Duodenal mucosa (tissue), 2 donors: ENCODE results near the gene CCDC90B.
"Not testable (repeated sequence)": the region's sequence is repeated elsewhere in the genome, so short reads cannot be mapped to it uniquely, and the experiment has no call there.

Source experiments
- H3K27ac ChIP-seq: one replicate; pipeline ENCODE4 v1.7.0; 2013; ENCODE audit warnings: low read depth, low read length
- H3K27me3 ChIP-seq, 2 donors: one replicate each; pipeline ENCODE4 v1.7.0; 2013; ENCODE audit warnings: low read length in 2 of 2, control low read depth in 1 of 2; ENCODE audit not compliant: insufficient read depth in 2 of 2, control insufficient read depth in 1 of 2
- H3K36me3 ChIP-seq, 2 donors: one replicate each; pipeline ENCODE4 v1.7.0; 2013; ENCODE audit warnings: low read length in 2 of 2, control low read depth in 1 of 2; ENCODE audit not compliant: insufficient read depth in 2 of 2, control insufficient read depth in 1 of 2
- H3K4me1 ChIP-seq, 2 donors: one replicate each; pipeline ENCODE4 v1.7.0; 2013; ENCODE audit warnings: low read length in 2 of 2, control low read depth in 1 of 2; ENCODE audit not compliant: insufficient read depth in 2 of 2, control insufficient read depth in 1 of 2
- H3K4me3 ChIP-seq, 2 donors: one replicate each; pipeline ENCODE4 v1.7.0; 2013; ENCODE audit warnings: low read length in 2 of 2, low read depth in 1 of 2
- H3K9ac ChIP-seq, 2 donors: one replicate each; pipeline ENCODE4 v1.7.0; 2013; ENCODE audit warnings: low read length in 2 of 2, low read depth in 1 of 2
- H3K9me3 ChIP-seq, 2 donors: one replicate each; pipeline ENCODE4 v1.7.0; 2013; ENCODE audit warnings: low read length in 2 of 2, control low read depth in 1 of 2; ENCODE audit not compliant: control insufficient read depth in 1 of 2

The CCDC90B gene, protein sequence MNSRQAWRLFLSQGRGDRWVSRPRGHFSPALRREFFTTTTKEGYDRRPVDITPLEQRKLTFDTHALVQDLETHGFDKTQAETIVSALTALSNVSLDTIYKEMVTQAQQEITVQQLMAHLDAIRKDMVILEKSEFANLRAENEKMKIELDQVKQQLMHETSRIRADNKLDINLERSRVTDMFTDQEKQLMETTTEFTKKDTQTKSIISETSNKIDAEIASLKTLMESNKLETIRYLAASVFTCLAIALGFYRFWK

DNA sequence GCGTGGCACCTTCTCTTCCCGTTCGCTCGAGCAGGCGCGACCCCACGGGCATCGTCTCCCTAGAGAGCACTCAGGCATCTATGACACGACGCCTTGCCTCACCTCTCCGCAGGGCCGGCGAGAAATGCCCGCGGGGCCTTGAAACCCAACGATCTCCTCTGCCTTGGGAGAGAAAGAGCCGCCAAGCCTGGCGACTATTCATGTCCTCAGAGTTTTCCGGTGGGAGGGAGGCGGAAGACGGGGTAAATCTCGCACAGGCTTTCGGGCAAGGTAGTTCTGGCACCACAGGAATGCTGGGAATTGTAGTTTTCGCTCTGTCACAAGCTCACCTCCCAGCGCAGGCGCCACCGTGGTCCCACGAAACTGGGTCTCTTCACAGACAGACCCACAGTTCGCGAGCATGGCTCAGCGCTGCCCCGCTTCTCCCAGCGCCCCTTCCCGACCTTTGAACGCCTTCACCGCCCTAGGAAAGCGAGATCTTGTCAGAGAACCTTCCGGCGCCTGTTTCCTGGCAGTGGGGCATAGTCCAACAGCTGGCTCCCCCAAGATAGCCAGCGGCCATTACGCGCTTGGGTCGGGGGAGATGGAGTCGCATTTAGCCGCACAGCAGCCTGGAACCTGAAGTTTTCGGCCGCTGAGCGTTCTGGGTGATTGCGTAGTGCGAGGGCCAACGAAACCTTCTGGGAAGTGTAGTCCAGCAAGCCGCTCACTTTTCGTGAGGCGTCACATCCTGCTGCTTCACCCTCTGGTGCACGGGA lies at the start of gene CCDC90B:
Gene CCDC90B, minus strand, starts transcription at position 597 of the 758 bp plus-strand sequence. Its CDS starts 395 bp downstream, at position 202.
- Histone ChIP-seq H3K9ac (peak within 1 kb of the TSS; percentile 93 to 97), H3K36me3 (no peaks in the 10 kb centered on the region), H3K4me3 (peak within 1 kb of the TSS; percentile 93 to 95), H3K9me3 (no peaks in the 10 kb centered on the region), H3K4me1 (peaks cover 14 to 33% of the 10 kb centered on the region in 2 donors), H3K27me3 (no peaks in the 10 kb centered on the region), H3K27ac (peak within 1 kb of the TSS; percentile 98)

DNA sequence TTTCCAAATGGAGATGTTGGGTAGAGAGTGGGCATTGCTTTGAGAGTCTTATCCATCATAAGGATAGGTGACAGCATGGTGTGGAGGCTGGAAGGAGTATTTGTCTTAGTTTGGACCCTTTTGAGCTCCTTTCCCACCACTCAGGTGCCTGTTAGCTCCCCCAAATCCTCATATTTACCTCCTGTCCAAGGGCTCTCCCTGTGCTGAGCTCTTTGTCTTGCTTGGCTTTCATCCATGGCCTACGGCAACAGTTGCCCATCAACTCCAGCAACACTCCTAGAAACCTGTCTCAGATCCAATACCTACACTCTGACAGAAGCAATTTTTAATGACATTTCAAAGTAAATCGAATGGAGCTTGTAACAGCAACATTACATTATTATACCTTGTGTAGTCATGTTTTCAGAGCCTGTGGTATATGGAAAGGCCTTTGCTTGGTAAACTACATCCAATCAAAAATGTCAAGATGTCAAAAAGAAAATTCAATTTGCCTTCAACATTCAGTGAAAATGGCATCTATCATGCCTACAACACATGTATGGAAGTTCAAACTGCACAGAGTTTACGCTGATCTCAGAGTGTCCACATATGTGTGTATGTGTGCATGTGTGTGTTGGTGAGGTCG lies 49.4 kb upstream of the CCDC90B start:
- no peaks in the 10 kb centered on the region for H3K4me1 ChIP-seq
- no peaks in the 10 kb centered on the region for H3K27me3 ChIP-seq
- H3K9ac ChIP-seq = no peak overlapping the region
- no peak overlapping the region for H3K27ac ChIP-seq
- H3K36me3 ChIP-seq = no peaks in the 10 kb centered on the region
- H3K4me3 ChIP-seq = no peak overlapping the region
- H3K9me3 ChIP-seq = no peaks in the 10 kb centered on the region

DNA sequence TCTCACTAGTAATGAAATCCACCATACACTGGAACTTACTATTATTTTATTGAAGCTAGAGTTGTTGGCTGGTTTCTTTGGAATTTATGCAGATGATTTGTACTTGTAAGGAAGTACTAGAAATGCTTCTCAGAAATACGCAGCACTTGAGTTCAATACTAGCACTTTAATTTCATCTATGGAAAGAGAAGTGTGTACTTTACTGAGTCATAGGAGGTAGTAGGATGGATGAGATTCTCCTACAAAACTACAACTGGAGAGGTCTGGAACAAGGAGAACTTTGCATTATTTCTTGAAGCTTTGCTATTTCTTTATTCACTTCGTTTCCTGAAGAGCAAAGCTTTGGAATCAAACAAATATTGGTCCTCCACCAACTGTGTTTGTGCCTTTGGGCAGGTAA lies 44.1 kb upstream of the CCDC90B start:
- no peaks in the 10 kb centered on the region for H3K36me3 ChIP-seq
- H3K4me1 ChIP-seq = no peaks in the 10 kb centered on the region
- no peak overlapping the region for H3K4me3 ChIP-seq
- H3K27me3 ChIP-seq = no peaks in the 10 kb centered on the region
- H3K27ac ChIP-seq = no peak overlapping the region
- H3K9ac ChIP-seq = no peak overlapping the region
- H3K9me3 ChIP-seq = no peaks in the 10 kb centered on the region

DNA sequence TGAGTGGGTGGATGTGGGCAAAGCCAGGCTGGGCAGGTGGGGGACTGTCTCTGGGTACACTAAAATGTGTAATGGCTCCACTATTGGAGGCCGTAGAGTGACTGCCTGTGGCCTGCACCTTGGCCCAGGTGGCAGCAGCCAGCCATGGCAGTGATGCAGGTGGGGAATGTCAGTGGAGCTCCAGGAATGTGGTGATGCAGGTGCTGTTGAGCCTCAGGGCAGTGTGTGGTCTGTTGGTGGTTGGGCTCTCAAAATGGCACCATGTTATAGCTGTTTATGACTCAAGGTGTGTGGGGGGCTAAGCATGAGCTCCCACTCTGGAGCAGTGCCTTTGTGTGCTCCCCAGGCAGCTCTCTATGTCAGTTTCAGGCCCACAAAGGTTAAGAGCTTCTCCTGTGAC lies 40.2 kb upstream of the CCDC90B start:
- Histone ChIP-seq H3K9me3 (no peaks in the 10 kb centered on the region), H3K9ac (no peak overlapping the region), H3K27ac (no peak overlapping the region), H3K4me1 (no peaks in the 10 kb centered on the region), H3K36me3 (no peaks in the 10 kb centered on the region), H3K4me3 (no peak overlapping the region), H3K27me3 (no peaks in the 10 kb centered on the region)

DNA sequence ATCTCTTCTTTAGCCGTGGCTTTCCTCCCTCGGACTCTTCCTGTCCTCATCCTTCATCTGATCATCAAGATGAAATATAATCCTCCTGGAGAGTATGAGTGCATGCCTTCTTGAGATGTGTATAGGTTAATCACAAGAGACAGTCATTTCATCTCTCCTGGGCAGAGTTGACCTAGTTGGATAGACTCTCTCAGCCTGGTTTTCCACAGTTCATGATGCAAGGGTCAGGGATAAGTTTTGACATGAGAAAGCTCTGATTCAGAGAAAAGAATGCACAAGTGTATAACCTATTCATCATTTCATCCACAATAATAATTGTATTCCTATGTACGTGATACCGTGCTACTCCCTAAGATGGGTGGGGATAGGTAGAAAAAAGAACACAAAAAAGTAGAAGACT lies 33.2 kb upstream of the CCDC90B start:
- no peaks in the 10 kb centered on the region for H3K4me1 ChIP-seq
- no peaks in the 10 kb centered on the region for H3K27me3 ChIP-seq
- no peaks in the 10 kb centered on the region for H3K9me3 ChIP-seq
- no peak overlapping the region for H3K9ac ChIP-seq
- no peaks in the 10 kb centered on the region for H3K36me3 ChIP-seq
- H3K27ac ChIP-seq = no peak overlapping the region
- H3K4me3 ChIP-seq = no peak overlapping the region

DNA sequence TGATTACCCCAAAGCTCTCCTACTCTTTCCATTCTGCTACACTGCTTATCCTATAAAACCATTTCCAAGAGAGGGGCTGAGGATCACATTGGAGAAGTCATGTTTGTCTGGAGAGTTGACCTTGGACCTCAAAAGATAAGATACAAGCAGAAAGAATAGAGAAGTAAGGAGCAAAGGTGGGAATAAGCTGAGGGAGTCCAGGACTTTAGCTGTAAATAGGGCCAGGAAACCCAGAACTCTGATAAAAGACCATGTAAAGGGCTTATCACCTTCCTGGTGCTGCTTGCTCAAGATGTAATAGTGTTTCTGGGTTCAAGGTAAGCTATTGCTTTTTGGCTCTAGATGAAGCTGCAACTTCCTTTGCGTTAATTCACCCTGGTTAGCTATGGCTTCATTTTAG lies 32.8 kb upstream of the CCDC90B start:
- Histone ChIP-seq H3K27me3 (no peaks in the 10 kb centered on the region), H3K9ac (no peak overlapping the region), H3K9me3 (no peaks in the 10 kb centered on the region), H3K27ac (no peak overlapping the region), H3K4me3 (no peak overlapping the region), H3K4me1 (no peaks in the 10 kb centered on the region), H3K36me3 (no peaks in the 10 kb centered on the region)

DNA sequence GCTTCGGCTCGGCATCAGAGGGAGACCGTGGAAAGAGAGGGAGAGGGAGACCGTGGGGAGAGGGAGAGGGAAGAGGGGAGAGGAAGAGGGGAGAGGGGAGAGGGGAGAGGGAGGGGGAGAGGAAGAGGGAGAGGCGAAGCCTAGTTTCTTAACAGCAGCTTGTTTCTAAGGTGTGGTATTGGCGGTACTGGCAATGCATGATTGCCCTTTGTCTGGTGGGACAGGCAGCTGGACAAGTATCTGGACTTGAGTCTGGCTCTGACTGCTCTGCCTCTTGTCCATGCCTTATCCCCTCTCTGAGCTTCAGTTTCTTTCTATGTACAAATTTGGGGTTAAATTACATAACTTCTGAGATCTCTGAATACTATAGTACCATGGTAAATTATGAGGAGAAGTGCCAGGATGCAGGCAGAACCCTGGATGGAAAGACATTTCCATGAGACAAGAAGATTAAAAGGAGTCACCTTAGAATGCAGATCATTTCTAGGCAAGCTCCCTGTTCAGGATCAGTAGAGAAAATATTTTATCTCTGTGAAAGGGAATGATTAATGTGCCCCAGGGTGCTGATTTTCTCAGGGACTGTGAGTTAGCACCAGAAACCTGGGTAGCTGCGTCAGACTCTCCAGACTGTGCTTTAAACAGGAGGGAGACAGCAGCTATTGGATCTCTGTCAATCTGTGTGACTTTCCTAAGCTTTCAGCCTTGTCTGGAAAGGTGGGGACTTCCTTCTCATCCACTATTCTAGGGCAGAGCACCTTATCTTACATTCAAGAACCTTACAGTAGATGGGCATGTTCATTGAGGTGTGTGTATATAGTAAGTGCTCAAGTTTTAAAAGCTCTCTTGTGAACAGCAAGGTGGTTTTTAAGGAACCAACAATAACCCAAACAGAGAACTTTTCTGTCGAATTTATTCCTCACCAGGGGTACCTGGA lies 31.9 kb upstream of the CCDC90B start:
- Histone ChIP-seq H3K4me1 (no peaks in the 10 kb centered on the region), H3K27me3 (no peaks in the 10 kb centered on the region), H3K36me3 (no peaks in the 10 kb centered on the region), H3K9me3 (no peaks in the 10 kb centered on the region), H3K4me3 (no peak overlapping the region), H3K27ac (no peak overlapping the region), H3K9ac (no peak overlapping the region)

DNA sequence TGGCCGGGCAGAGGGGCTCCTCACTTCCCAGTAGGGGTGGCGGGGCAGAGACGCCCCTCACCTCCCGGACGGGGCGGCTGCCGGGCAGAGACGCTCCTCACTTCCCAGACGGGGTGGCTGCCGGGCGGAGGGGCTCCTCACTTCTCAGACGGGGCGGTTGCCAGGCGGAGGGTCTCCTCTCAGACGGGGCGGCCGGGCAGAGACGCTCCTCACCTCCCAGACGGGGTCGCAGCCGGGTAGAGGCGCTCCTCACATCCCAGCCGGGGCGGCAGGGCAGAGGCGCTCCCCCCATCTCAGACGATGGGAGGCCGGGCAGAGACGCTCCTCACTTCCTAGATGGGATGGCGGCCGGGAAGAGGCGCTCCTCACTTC lies 30.7 kb upstream of the CCDC90B start:
- H3K9ac ChIP-seq, H3K36me3 ChIP-seq, H3K4me1 ChIP-seq, H3K27ac ChIP-seq, H3K9me3 ChIP-seq, H3K27me3 ChIP-seq, H3K4me3 ChIP-seq: not testable (repeated sequence)

DNA sequence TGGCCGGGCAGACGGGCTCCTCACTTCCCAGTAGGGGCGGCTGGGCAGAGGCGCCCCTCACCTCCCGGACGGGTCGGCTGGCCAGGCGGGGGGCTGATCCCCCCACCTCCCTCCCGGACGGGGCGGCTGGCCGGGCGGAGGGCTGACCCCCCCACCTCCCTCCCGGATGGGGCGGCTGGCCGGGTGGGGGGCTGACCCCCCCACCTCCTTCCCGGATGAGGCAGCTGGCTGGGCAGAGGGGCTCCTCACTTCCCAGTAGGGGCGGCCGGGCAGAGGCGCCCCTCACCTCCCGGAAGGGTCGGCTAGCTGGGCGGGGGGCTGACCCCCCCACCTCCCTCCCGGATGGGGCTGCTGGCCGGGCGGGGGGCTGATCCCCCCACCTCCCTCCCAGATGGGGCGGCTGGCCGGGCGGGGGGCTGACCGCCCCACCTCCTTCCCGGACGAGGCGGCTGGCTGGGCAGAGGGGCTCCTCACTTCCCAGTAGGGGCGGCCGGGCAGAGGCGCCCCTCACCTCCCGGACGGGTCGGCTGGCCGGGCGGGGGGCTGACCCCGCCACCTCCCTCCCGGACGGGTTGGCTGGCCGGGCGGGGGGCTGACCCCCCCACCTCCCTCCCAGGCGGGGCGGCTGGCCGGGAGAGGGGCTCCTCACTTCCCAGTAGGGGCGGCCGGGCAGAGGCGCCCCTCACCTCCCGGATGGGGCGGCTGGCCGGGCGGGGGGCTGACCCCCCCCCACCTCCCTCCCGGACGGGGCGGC lies 30.2 kb upstream of the CCDC90B start:
- not testable (repeated sequence) for H3K27me3 ChIP-seq

More for the DNA sequence above, 30.2 kb upstream of the CCDC90B start:
- not testable (repeated sequence) for H3K36me3 ChIP-seq, H3K9ac ChIP-seq, H3K9me3 ChIP-seq, H3K4me1 ChIP-seq, H3K27ac ChIP-seq, H3K4me3 ChIP-seq
